T-helper 1 cell treated with Interleukin-12 subunit alpha and Interleukin-12 subunit beta and Interleukin-4 antibody, amounts not matched to agents 30 μg/mL and 1 μg/mL, for 36 hours (primary cell): Measurements from ENCODE around the gene ADAMTS17.

Source experiments
- H3K27ac Mint-ChIP-seq: one replicate; pipeline ENCODE4 v1.8.0; 2021; ENCODE audit warnings: mild to moderate bottlenecking, mixed read lengths
- H3K27me3 Mint-ChIP-seq: one replicate; pipeline ENCODE4 v1.8.0; 2021; ENCODE audit warnings: low read depth, mixed read lengths
- H3K36me3 Mint-ChIP-seq: one replicate; pipeline ENCODE4 v1.8.0; 2021; ENCODE audit warnings: low read depth, mixed read lengths
- H3K4me1 Mint-ChIP-seq: one replicate; pipeline ENCODE4 v1.8.0; 2021; ENCODE audit warnings: low read depth, mixed read lengths
- H3K4me3 Mint-ChIP-seq: one replicate; pipeline ENCODE4 v1.8.0; 2021; ENCODE audit warnings: mild to moderate bottlenecking, moderate library complexity, mixed read lengths
- H3K9me3 Mint-ChIP-seq: one replicate; pipeline ENCODE4 v1.8.0; 2021; ENCODE audit warnings: mixed read lengths

The ADAMTS17 gene

GRCh38 chr15:100279849-100280248 lies 61.9 kb downstream of the ADAMTS17 start:
- Mint-ChIP-seq H3K4me3 (no peak overlapping the region), H3K27ac (no peak overlapping the region), H3K27me3 (no peaks in the 10 kb centered on the region), H3K4me1 (no peaks in the 10 kb centered on the region), H3K9me3 (no peaks in the 10 kb centered on the region), H3K36me3 (no peaks in the 10 kb centered on the region)

DNA sequence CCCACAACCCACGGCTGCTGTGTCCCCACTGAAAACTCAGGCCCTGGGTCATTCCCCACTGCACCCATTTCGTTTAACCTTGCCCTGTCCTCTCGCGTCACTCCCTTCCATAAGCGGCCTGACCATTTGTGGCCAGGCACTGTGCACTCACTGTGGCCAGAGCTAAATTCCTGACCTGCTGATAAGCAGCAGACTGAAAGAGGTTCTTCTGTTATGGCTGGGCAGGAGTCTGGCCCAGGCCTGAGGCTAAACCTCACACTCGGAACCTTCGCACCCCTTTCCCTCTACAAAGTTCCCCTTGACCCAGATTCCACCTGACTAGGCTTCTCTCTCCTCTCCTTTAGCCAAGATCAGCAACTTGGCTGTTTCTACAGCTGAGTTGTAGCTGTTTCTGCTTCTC lies 62.3 kb downstream of the ADAMTS17 start:
- Mint-ChIP-seq H3K27me3 (no peaks in the 10 kb centered on the region), H3K27ac (no peak overlapping the region), H3K9me3 (no peaks in the 10 kb centered on the region), H3K4me3 (no peak overlapping the region), H3K4me1 (no peaks in the 10 kb centered on the region), H3K36me3 (no peaks in the 10 kb centered on the region)

DNA sequence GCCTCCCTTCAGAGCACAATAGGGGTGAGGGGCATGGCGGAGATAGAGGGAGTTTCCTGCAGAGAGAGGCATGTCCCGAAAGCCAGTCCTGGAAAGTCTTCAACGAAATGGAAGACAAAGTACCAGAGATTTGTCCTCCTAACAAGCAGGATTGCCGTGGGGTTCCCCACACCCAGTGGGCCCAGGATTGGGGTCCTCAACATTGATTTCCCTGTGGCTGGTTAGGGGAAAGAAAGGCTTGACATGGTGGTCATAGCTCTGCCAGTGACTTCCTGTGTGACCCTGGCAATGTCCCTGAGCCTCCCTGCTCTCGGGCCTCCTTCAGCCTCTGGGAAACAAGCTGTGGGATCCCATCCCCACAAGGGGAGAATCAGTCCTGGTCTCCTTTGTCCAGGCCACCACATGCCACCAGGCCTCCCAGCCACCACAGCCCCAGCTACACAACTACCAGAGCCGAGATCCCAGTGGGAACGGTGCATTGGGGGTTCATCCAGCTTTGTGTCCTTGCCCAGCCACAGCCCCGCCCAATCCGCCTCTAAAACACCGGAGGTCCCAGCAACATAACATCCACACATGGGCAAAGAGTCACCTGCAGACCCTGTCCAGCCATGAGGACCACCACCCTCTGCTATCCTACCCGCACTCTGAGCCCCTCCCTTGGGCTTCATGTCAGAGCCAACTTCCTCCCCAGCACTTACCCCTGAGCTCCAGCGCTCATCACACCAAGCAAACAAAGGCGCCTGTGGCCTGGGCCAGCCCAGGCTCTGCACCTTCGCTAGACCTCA lies 63.0 kb downstream of the ADAMTS17 start:
- no peaks in the 10 kb centered on the region for H3K36me3 Mint-ChIP-seq
- H3K27me3 Mint-ChIP-seq: no peaks in the 10 kb centered on the region
- H3K4me3 Mint-ChIP-seq: no peak overlapping the region
- no peaks in the 10 kb centered on the region for H3K4me1 Mint-ChIP-seq
- H3K27ac Mint-ChIP-seq: no peak overlapping the region
- H3K9me3 Mint-ChIP-seq: peaks cover 3% of the 10 kb centered on the region

DNA sequence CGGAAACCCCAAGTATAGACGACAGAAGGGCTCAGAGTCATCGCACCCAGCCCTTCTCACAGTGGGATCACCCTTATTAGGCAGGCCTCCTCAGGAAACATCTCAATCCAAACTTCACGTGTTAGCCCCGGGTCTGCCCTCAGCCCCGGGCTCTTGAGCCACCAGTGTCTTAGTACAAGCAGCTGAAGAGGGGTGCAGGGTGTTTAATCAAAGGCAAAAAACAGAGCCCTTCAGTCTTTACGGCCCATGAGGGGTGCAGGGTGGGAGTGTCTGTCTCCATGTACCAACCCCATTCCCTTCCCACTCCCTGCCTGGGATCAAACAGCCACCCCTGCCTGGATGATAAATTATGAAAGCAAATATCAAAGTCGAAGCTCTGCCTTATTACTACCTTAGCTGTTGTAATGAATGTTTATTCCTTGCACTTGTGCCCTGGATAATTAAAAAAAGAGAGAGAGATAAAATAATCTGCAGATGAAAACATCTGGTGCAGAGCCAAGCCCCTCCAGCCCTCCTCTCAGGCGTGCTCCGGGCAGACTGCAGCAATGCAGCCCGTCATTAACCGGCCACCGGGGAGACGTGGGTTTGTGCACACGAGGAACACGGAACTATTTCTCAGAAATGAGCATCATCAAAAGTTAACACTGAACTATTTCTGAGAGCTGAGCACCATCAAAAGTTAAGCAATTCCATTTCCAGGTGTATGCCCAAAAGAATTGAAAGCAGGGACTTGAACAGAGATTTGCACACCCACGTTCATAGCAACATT lies 64.5 kb downstream of the ADAMTS17 start:
- Mint-ChIP-seq H3K4me1 (no peaks in the 10 kb centered on the region), H3K4me3 (no peak overlapping the region)

GRCh38 chr15:100276506-100276905 lies 65.3 kb downstream of the ADAMTS17 start:
- H3K9me3 Mint-ChIP-seq: peaks cover 25% of the 10 kb centered on the region
- no peaks in the 10 kb centered on the region for H3K36me3 Mint-ChIP-seq
- H3K27ac Mint-ChIP-seq: no peak overlapping the region
- H3K4me3 Mint-ChIP-seq: no peak overlapping the region
- H3K27me3 Mint-ChIP-seq: no peaks in the 10 kb centered on the region
- no peaks in the 10 kb centered on the region for H3K4me1 Mint-ChIP-seq

More for the DNA sequence above, 64.5 kb downstream of the ADAMTS17 start:
- Mint-ChIP-seq H3K27me3 (no peaks in the 10 kb centered on the region), H3K27ac (no peak overlapping the region), H3K9me3 (peaks cover 18% of the 10 kb centered on the region), H3K36me3 (no peaks in the 10 kb centered on the region)

- Mint-ChIP-seq H3K36me3 (peaks cover 2% of the 10 kb centered on the region), H3K4me1 (no peaks in the 10 kb centered on the region), H3K4me3 (no peak overlapping the region), H3K27ac (no peak overlapping the region), H3K9me3 (peaks cover 30% of the 10 kb centered on the region), H3K27me3 (no peaks in the 10 kb centered on the region)
Observed at GRCh38 chr15:100275641-100276040, 66.1 kb downstream of the ADAMTS17 start.

- H3K27me3 Mint-ChIP-seq: no peaks in the 10 kb centered on the region
- H3K9me3 Mint-ChIP-seq: peaks cover 30% of the 10 kb centered on the region
- no peak overlapping the region for H3K4me3 Mint-ChIP-seq
- H3K4me1 Mint-ChIP-seq: no peaks in the 10 kb centered on the region
- H3K36me3 Mint-ChIP-seq: peaks cover 2% of the 10 kb centered on the region
- no peak overlapping the region for H3K27ac Mint-ChIP-seq
Observed at GRCh38 chr15:100269831-100270230, 71.9 kb downstream of the ADAMTS17 start.

- Mint-ChIP-seq H3K27me3 (no peaks in the 10 kb centered on the region), H3K36me3 (peaks cover 2% of the 10 kb centered on the region), H3K4me3 (no peak overlapping the region), H3K27ac (no peak overlapping the region), H3K9me3 (peaks cover 5% of the 10 kb centered on the region), H3K4me1 (no peaks in the 10 kb centered on the region)
Observed at GRCh38 chr15:100266166-100266565, 75.6 kb downstream of the ADAMTS17 start.

- no peak overlapping the region for H3K27ac Mint-ChIP-seq
- peaks cover under 1% of the 10 kb centered on the region for H3K9me3 Mint-ChIP-seq
- no peak overlapping the region for H3K4me3 Mint-ChIP-seq
- no peaks in the 10 kb centered on the region for H3K27me3 Mint-ChIP-seq
- H3K4me1 Mint-ChIP-seq: no peaks in the 10 kb centered on the region
- H3K36me3 Mint-ChIP-seq: no peaks in the 10 kb centered on the region
Observed at GRCh38 chr15:100265641-100266035, 76.1 kb downstream of the ADAMTS17 start.

DNA sequence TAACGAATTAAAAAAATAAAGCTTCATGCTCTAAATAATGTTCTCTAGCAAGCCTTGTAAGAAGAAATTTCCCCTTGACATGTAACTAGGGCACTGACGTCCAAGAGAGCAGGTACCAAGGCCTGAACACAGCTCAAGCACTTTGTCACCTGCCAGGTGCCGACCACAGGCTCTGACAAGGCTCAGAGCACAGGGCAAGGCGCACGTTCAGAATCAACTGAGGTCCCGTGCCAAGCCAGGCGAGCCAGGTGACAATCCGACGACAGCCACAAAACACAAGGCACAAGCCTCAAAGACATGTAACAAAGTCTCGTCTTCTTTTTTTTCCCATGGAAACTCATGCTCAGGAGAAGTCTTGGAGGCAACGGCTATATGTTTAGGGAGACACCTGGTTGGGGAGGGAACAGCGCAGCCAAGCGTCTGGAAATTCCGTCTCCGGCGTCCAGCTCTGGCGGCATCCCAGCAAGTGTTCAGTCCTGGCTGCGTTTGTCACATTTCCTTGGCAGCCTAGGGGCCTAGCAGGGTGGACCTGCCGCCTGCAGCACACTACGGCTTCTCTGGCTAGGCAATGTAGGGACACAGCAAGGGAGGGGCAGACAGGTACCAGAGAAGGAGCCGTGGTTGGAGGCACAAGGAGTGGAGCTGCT lies 76.7 kb downstream of the ADAMTS17 start:
- H3K9me3 Mint-ChIP-seq: no peaks in the 10 kb centered on the region
- H3K27me3 Mint-ChIP-seq: no peaks in the 10 kb centered on the region

GRCh38 chr15:100263721-100264455 lies 77.9 kb downstream of the ADAMTS17 start:
- Mint-ChIP-seq H3K27ac (no peak overlapping the region), H3K36me3 (no peaks in the 10 kb centered on the region), H3K4me3 (no peak overlapping the region), H3K4me1 (no peaks in the 10 kb centered on the region), H3K9me3 (no peaks in the 10 kb centered on the region), H3K27me3 (no peaks in the 10 kb centered on the region)

More for the DNA sequence above, 76.7 kb downstream of the ADAMTS17 start:
- H3K36me3 Mint-ChIP-seq: no peaks in the 10 kb centered on the region
- H3K4me1 Mint-ChIP-seq: no peaks in the 10 kb centered on the region
- no peak overlapping the region for H3K4me3 Mint-ChIP-seq
- no peak overlapping the region for H3K27ac Mint-ChIP-seq

DNA sequence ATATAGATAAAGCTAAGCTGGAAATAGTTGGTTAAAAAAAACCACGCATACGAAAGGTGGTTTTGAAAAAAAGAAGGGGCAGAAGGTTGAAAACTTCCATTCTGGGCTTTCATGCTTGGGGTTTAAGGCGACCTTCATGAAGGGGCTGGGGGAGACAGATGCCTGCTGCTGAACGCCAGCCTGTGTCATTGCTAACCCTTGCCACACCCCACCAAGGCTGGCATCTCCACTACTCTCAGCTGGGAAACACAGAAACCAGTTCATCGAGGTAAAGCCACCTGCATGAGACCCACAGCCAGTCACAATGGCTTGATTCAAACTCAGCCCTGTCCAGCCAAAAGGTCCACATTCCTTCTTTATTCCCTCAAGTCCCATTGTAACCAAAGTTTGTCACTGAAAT lies 78.7 kb downstream of the ADAMTS17 start:
- Mint-ChIP-seq H3K27me3 (no peaks in the 10 kb centered on the region), H3K9me3 (peaks cover 3% of the 10 kb centered on the region), H3K4me3 (no peak overlapping the region), H3K4me1 (no peaks in the 10 kb centered on the region), H3K36me3 (no peaks in the 10 kb centered on the region), H3K27ac (no peak overlapping the region)

DNA sequence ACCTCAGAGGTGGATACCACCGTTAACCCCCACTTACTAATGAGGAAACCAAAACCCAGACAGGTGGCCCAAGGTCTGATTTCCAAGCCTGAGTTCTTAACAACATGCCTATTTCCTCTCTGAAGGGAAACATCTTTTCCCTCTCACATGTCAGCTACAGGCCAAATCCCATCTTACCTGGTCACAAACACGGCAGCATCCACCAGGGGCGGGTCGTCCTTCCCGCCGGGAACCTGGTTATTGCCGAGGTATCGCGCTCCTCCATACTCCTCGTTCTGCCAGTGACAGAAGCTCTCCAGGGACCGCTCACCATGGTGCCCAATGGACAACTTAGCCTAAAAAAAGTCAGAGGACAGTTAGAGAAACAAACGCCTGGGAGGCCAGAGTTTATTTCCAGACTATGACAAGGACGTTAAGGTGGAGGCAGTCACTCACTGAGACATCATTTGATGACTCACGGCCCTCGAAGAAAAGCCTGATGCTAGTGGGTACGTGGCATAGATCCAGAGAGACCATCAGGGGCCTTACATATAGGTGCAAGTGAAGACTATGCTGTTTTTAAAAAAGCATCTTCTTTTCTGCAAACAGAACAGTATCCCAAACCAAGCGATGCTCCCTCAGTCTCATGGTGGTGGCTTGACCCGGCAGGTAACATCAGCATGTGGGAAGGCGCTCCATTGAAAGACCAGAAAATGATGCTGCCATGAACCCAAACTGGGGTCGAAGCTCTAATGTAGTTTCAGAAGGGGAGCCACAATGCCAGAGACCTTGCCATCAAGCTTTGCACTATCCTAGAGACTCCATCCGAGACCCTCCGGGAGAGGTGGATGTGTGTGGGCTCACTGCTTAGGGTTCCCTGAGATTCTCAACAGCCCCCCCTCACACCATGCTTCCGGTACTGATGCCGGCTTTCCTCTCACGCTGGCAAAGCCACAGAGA lies 80.2 kb downstream of the ADAMTS17 start:
- Mint-ChIP-seq H3K9me3 (peaks cover 8% of the 10 kb centered on the region), H3K27me3 (no peaks in the 10 kb centered on the region), H3K4me3 (no peak overlapping the region), H3K27ac (no peak overlapping the region), H3K4me1 (no peaks in the 10 kb centered on the region), H3K36me3 (no peaks in the 10 kb centered on the region)
